Endothelial cell of umbilical vein (primary cell): ENCODE measurements around the gene MSH3.

ENCODE experiments used
- CTCF ChIP-seq, 2 donors: IDR thresholded peaks; 1 replicate in 1 of 2; 2 replicates in 1 of 2; pipeline ENCODE4 v1.5.1; 2011; ENCODE audit warnings: low read length in 2 of 2, mild to moderate bottlenecking in 2 of 2, moderate library complexity in 2 of 2, control low read depth in 1 of 2, inconsistent platforms in 1 of 2, low read depth in 1 of 2; ENCODE audit not compliant: insufficient read depth in 1 of 2; ENCODE audit errors: extremely low read depth in 1 of 2
- EZH2 ChIP-seq: IDR thresholded peaks from 2 replicates; pipeline ENCODE4 v1.6.1; 2012; ENCODE audit warnings: borderline replicate concordance, low read depth, mild to moderate bottlenecking, moderate library complexity, low read length, inconsistent platforms; ENCODE audit not compliant: severe bottlenecking
- POLR2AphosphoS5 ChIP-seq: IDR thresholded peaks from 2 replicates; pipeline ENCODE4 v1.6.1; 2012; ENCODE audit warnings: low read depth, mild to moderate bottlenecking, control low read depth, low read length, moderate library complexity; ENCODE audit not compliant: insufficient read depth

GRCh38 chr5:80799573-80799972 is 145.1 kb downstream of the MSH3 start:
- TF ChIP-seq CTCF (IDR thresholded peaks at IDR 0.05; ENCODE audit: extremely low read depth in 1 of 2, insufficient read depth in 1 of 2, low read depth in 1 of 2, low read length in 2 of 2): no peak
- TF ChIP-seq POLR2AphosphoS5: no peak
- TF ChIP-seq EZH2: no peak
